SKM-1 treated with dmso at 0.1 percent for 144 hours (cell line): ENCODE data around the gene DNAJA4.

Experiments
- DNase-seq: peaks from one replicate; lab custom pipeline; 2025; ENCODE audit not compliant: unreplicated experiment; lab: John Stamatoyannopoulos, UW

Gene DNAJA4

GRCh38 chr15:78264304-78265136, at the start of gene DNAJA4:
Gene DNAJA4, plus strand, starts transcription at chr15:78264562. Its CDS starts 202 bp downstream, at chr15:78264764.
- no peak for DNase-seq

GRCh38 chr15:78216276-78217104, 47.9 kb upstream of the DNAJA4 start:
- no peak for DNase-seq

- DNase-seq, result no peak
These were observed 43.6 kb upstream of the DNAJA4 start for GRCh38 chr15:78220713-78221112.

GRCh38 chr15:78222745-78223395, 41.5 kb upstream of the DNAJA4 start:
- DNase-seq, result no peak

- DNase-seq, result no peak
These were observed 40.9 kb upstream of the DNAJA4 start for GRCh38 chr15:78223396-78224022.

GRCh38 chr15:78224023-78224411, 40.3 kb upstream of the DNAJA4 start:
- DNase-seq, result no peak

GRCh38 chr15:78225783-78226541, 38.4 kb upstream of the DNAJA4 start:
- no peak for DNase-seq

GRCh38 chr15:78228356-78228996, 35.9 kb upstream of the DNAJA4 start:
- DNase-seq, result no peak

GRCh38 chr15:78229431-78230406, 34.6 kb upstream of the DNAJA4 start:
- no peak for DNase-seq

- DNase-seq, result no peak
These were observed 31.4 kb upstream of the DNAJA4 start for GRCh38 chr15:78232951-78233350.

- DNase-seq, result no peak
These were observed 30.9 kb upstream of the DNAJA4 start for GRCh38 chr15:78233496-78233895.

GRCh38 chr15:78234515-78235040, 29.8 kb upstream of the DNAJA4 start, which contains the start of gene ACSBG1:
Gene ACSBG1, minus strand, starts transcription at chr15:78234565. Its CDS starts 64 bp downstream, at chr15:78234501.
- DNase-seq, result no peak

- no peak for DNase-seq
These were observed 27.9 kb upstream of the DNAJA4 start for GRCh38 chr15:78236491-78236890.

GRCh38 chr15:78237146-78237545, 27.2 kb upstream of the DNAJA4 start:
- DNase-seq, result no peak

- DNase-seq, result no peak
These were observed 24.6 kb upstream of the DNAJA4 start for GRCh38 chr15:78239811-78240210.

- peak; percentile 69 for DNase-seq
These were observed 23.3 kb upstream of the DNAJA4 start for GRCh38 chr15:78241017-78241416.

GRCh38 chr15:78242128-78242527, 22.2 kb upstream of the DNAJA4 start:
- DNase-seq, result peak; percentile 14

GRCh38 chr15:78243058-78243457, 21.3 kb upstream of the DNAJA4 start:
- DNase-seq, result no peak
